Parathyroid adenoma (tissue), 2 donors: Measurements from ENCODE around the gene LGI2.

Experiments
- H2AFZ ChIP-seq: fragments of 300-600 bp; sonication (generic); one replicate; pipeline ENCODE4 v1.7.0; 2017; ENCODE audit warnings: antibody characterized with exemption, mild to moderate bottlenecking
- H3K27ac ChIP-seq: fragments of 300-600 bp; sonication (generic); one replicate; pipeline ENCODE4 v1.7.0; 2017
- H3K27me3 ChIP-seq: fragments of 300-600 bp; sonication (generic); one replicate; pipeline ENCODE4 v1.7.0; 2017; ENCODE audit warnings: low read length; ENCODE audit not compliant: control insufficient read depth, insufficient read depth
- H3K36me3 ChIP-seq: fragments of 300-600 bp; sonication (generic); one replicate; pipeline ENCODE4 v1.7.0; 2017; ENCODE audit warnings: low read length; ENCODE audit not compliant: control insufficient read depth, insufficient read depth
- H3K4me1 ChIP-seq: fragments of 300-600 bp; sonication (generic); one replicate; pipeline ENCODE4 v1.7.0; 2017; ENCODE audit warnings: control low read depth
- H3K4me2 ChIP-seq: fragments of 300-600 bp; sonication (generic); one replicate; pipeline ENCODE4 v1.7.0; 2017; ENCODE audit warnings: low read length
- H3K4me3 ChIP-seq: fragments of 300-600 bp; sonication (generic); one replicate; pipeline ENCODE4 v1.7.0; 2017; ENCODE audit warnings: low read depth, low read length
- H3K79me2 ChIP-seq: fragments of 300-600 bp; sonication (generic); one replicate; pipeline ENCODE4 v1.7.0; 2017; ENCODE audit warnings: control low read depth
- H3K9ac ChIP-seq: fragments of 300-600 bp; sonication (generic); one replicate; pipeline ENCODE4 v1.7.0; 2017; ENCODE audit warnings: mild to moderate bottlenecking
- H3K9me3 ChIP-seq: fragments of 300-600 bp; sonication (generic); one replicate; pipeline ENCODE4 v1.7.0; 2017; ENCODE audit warnings: low read length; ENCODE audit not compliant: control insufficient read depth
- TF ChIP-seq, protein P1 (sequence below): fragments of 300-600 bp; sonication (generic); IDR thresholded peaks from one replicate; pipeline ENCODE4 v1.7.0; 2017; ENCODE audit warnings: antibody characterized with exemption, mild to moderate bottlenecking
- donor health status: primary hyperparathyroidism.

Gene LGI2

DNA sequence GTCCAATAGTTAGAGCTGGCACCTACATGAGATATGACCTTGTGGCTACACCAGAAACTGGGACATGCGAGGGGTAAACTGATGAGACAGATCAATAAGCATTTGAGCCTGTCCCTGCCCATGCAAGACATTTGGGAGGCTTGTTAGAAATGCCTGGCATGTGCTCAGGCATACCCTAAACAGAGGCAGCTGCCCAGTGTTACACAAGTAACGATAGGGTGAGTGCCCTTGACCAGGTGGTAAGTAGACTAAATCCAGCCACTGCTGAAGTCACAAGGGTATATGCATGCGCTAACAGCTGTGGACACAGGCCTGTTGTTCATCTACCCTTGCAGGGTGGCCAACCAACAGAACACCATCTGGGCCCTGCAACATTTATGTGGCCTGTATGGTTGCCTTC, 61.8 kb downstream of the LGI2 start:
- Histone ChIP-seq H3K9ac (no peak overlapping the region), H3K9me3 (no peaks in the 10 kb centered on the region), H3K36me3 (no peaks in the 10 kb centered on the region), H3K27ac (no peak overlapping the region), H3K4me1 (no peaks in the 10 kb centered on the region), H3K4me2 (no peak overlapping the region), H3K79me2 (no peaks in the 10 kb centered on the region), H3K4me3 (no peak overlapping the region), H3K27me3 (no peaks in the 10 kb centered on the region), H2AFZ (no peak overlapping the region)
- TF ChIP-seq, protein P1, sequence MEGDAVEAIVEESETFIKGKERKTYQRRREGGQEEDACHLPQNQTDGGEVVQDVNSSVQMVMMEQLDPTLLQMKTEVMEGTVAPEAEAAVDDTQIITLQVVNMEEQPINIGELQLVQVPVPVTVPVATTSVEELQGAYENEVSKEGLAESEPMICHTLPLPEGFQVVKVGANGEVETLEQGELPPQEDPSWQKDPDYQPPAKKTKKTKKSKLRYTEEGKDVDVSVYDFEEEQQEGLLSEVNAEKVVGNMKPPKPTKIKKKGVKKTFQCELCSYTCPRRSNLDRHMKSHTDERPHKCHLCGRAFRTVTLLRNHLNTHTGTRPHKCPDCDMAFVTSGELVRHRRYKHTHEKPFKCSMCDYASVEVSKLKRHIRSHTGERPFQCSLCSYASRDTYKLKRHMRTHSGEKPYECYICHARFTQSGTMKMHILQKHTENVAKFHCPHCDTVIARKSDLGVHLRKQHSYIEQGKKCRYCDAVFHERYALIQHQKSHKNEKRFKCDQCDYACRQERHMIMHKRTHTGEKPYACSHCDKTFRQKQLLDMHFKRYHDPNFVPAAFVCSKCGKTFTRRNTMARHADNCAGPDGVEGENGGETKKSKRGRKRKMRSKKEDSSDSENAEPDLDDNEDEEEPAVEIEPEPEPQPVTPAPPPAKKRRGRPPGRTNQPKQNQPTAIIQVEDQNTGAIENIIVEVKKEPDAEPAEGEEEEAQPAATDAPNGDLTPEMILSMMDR = no peak

GRCh38 chr4:24968278-24968677, 62.5 kb downstream of the LGI2 start:
- no peak overlapping the region for H3K9ac ChIP-seq
- no peaks in the 10 kb centered on the region for H3K79me2 ChIP-seq
- no peaks in the 10 kb centered on the region for H3K4me1 ChIP-seq
- TF ChIP-seq, protein P1 = no peak
- H3K4me3 ChIP-seq = no peak overlapping the region
- H3K27ac ChIP-seq = no peak overlapping the region
- no peak overlapping the region for H3K4me2 ChIP-seq
- no peak overlapping the region for H2AFZ ChIP-seq
- no peaks in the 10 kb centered on the region for H3K27me3 ChIP-seq
- H3K9me3 ChIP-seq = no peaks in the 10 kb centered on the region
- H3K36me3 ChIP-seq = no peaks in the 10 kb centered on the region

- Histone ChIP-seq H3K4me1 (no peaks in the 10 kb centered on the region), H3K79me2 (no peaks in the 10 kb centered on the region), H3K9me3 (no peaks in the 10 kb centered on the region), H2AFZ (no peak overlapping the region), H3K27me3 (no peaks in the 10 kb centered on the region), H3K27ac (no peak overlapping the region), H3K4me2 (no peak overlapping the region), H3K9ac (no peak overlapping the region), H3K4me3 (no peak overlapping the region), H3K36me3 (no peaks in the 10 kb centered on the region)
- TF ChIP-seq, protein P1 = no peak
Measured at GRCh38 chr4:24967346-24967745, 63.4 kb downstream of the LGI2 start.

GRCh38 chr4:24966076-24966475, 64.7 kb downstream of the LGI2 start:
- H3K36me3 ChIP-seq = no peaks in the 10 kb centered on the region
- no peak overlapping the region for H3K4me3 ChIP-seq
- no peaks in the 10 kb centered on the region for H3K9me3 ChIP-seq
- no peak overlapping the region for H3K27ac ChIP-seq
- no peak overlapping the region for H3K4me2 ChIP-seq
- no peaks in the 10 kb centered on the region for H3K79me2 ChIP-seq
- H2AFZ ChIP-seq = no peak overlapping the region
- H3K9ac ChIP-seq = no peak overlapping the region
- TF ChIP-seq, protein P1 = no peak
- H3K27me3 ChIP-seq = no peaks in the 10 kb centered on the region
- H3K4me1 ChIP-seq = no peaks in the 10 kb centered on the region

- TF ChIP-seq, protein P1 = no peak
- Histone ChIP-seq H2AFZ (no peak overlapping the region), H3K4me3 (no peak overlapping the region), H3K79me2 (no peaks in the 10 kb centered on the region), H3K27ac (no peak overlapping the region), H3K4me1 (no peaks in the 10 kb centered on the region), H3K27me3 (no peaks in the 10 kb centered on the region), H3K9me3 (no peaks in the 10 kb centered on the region), H3K36me3 (no peaks in the 10 kb centered on the region), H3K9ac (no peak overlapping the region), H3K4me2 (no peak overlapping the region)
Measured at GRCh38 chr4:24965627-24966026, 65.1 kb downstream of the LGI2 start.
